ENCODE data around the gene AKAP6. TPM values are rescaled to one million over a fixed set of nuclear protein-coding genes. Genes with fewer than 3 reads are reported as not detected.

The AKAP6 gene
- total and polyA plus RNA-seq, 2 of the 8 experiments (the other 6 are each of a cell fraction or from before 2014, with no cell fraction given), result 0.09 to 0.89 TPM

DNA sequence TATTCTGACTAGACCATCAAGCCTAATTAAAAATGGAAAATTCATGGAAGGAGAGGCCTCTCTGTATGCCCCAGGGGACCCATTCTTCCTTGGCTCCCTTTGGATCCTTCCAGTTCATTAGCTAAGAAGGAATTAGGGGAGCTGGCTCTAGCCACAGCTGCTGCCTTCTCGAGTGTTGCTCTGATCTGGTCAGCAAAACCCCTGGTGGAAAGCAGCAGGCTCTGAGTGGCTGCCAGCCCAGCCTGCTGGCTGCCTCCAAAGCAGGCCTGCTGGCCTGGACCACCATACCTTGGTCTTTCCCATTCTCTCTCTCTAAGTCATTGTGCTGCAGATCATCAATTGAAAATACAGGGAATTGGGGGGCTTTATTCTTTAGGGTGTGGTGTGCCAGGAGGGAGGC lies 29.0 kb upstream of the AKAP6 start:
- Histone ChIP-seq H3K23me2 (ENCODE audit: low read depth, low read length) (no peaks in the 10 kb centered on the region), H3K9ac (replicated peaks in 1 of 4; ENCODE audit: extremely low read depth in 1 of 4, low read depth in 3 of 4, low read length in 3 of 4) (no peak overlapping the region), H3K27ac (ENCODE audit: low read depth, low read length) (no peak overlapping the region), H2BK120ac (replicated peaks; ENCODE audit: low read depth, low read length) (no peak overlapping the region), H2BK20ac (ENCODE audit: low read length) (no peak overlapping the region), H3K18ac (ENCODE audit: extremely low read depth, low read length) (no peak overlapping the region), H3K4me3 (ENCODE audit: extremely low read depth in 1 of 4, insufficient read depth in 2 of 4, low read depth in 3 of 4, low read length in 4 of 4) (no peak overlapping the region), H2BK15ac (ENCODE audit: low read length) (no peak overlapping the region), H4K91ac (replicated peaks; ENCODE audit: insufficient read length, low read length) (no peak overlapping the region), H3K4me1 (replicated peaks in 1 of 4; ENCODE audit: control insufficient read depth in 3 of 4, insufficient read depth in 4 of 4, low read length in 3 of 4) (no peaks in the 10 kb centered on the region), H4K8ac (ENCODE audit: extremely low read depth, insufficient read depth, low read length) (no peak overlapping the region), H3K27me3 (replicated peaks in 1 of 4; ENCODE audit: control insufficient read depth in 3 of 4, extremely low read depth in 1 of 4, insufficient read depth in 3 of 4, low read length in 3 of 4) (no peaks in the 10 kb centered on the region), H2BK12ac (ENCODE audit: low read depth, low read length) (no peak overlapping the region), H3K4ac (replicated peaks; ENCODE audit: insufficient read length, low read depth, low read length) (no peak overlapping the region), H3K79me1 (ENCODE audit: low read depth, low read length) (no peaks in the 10 kb centered on the region), H4K20me1 (replicated peaks in 1 of 2; ENCODE audit: control insufficient read depth in 1 of 2, insufficient read depth in 2 of 2, low read length in 2 of 2) (no peaks in the 10 kb centered on the region), H4K5ac (ENCODE audit: insufficient read length, low read depth, low read length) (no peak overlapping the region), H3K4me2 (ENCODE audit: insufficient read depth in 1 of 2, low read depth in 2 of 2, low read length in 2 of 2) (no peak overlapping the region), H3K36me3 (ENCODE audit: control insufficient read depth in 2 of 4, insufficient read depth in 4 of 4, low read length in 3 of 4) (no peaks in the 10 kb centered on the region), H3K79me2 (ENCODE audit: control insufficient read depth in 1 of 2, insufficient read depth in 2 of 2, low read length in 2 of 2) (no peaks in the 10 kb centered on the region), H3K56ac (replicated peaks; ENCODE audit: insufficient read length, low read depth, low read length) (no peak overlapping the region), H2AFZ (ENCODE audit: low read length) (no peak overlapping the region), H3K9me3 (ENCODE audit: insufficient read depth in 2 of 2, low read depth in 1 of 2, low read length in 1 of 2) (no peaks in the 10 kb centered on the region), H3K14ac (ENCODE audit: insufficient read length) (no peak overlapping the region), H3K23ac (ENCODE audit: insufficient read length) (no peak overlapping the region), H2AK5ac (ENCODE audit: low read depth, low read length) (no peak overlapping the region), H2BK5ac (ENCODE audit: low read depth, low read length) (no peak overlapping the region)
- ChIA-PET POLR2A (ENCODE audit: partially characterized antibody) (interaction anchor here (0.9 kb wide), 1 partner anchor 11 kb away, joined by 3 read pairs; no protein-coding TSS in a partner anchor), CTCF (ENCODE audit: partially characterized antibody) (interaction anchor here (0.6 to 1.1 kb wide), 3 partner anchors 15 to 374 kb away, joined by 3 read pairs; no protein-coding TSS in a partner anchor)
- DNase-seq (ENCODE audit: low read depth in 1 of 2, low spot score in 2 of 2), result no peak
- TF ChIP-seq RXRA (IDR thresholded peaks at IDR 0.05; ENCODE audit: insufficient read depth, low read depth, low read length), result no peak
- TF ChIP-seq JUND (IDR thresholded peaks at IDR 0.05; ENCODE audit: low read length), result no peak
- TF ChIP-seq RNF2 (IDR thresholded peaks at IDR 0.05; ENCODE audit: borderline replicate concordance, low read depth, low read length, missing control alignments, poor library complexity, severe bottlenecking), result no peak
- no peak for FAIRE-seq
- WGBS, 2 experiments (ENCODE audit: extremely low coverage in 1 of 2, insufficient coverage in 1 of 2, insufficient read length in 1 of 2, insufficient replicate concordance in 2 of 2, low coverage in 1 of 2, low lambda C conversion rate in 2 of 2, missing lambda C conversion rate in 1 of 2), result 82% methylated on average over 1 of the region's 1 CpG; no CpG with 5 or more reads in 1 of the 2 experiments
